RPMI7951 (cell line): ENCODE data around the gene BASP1. TPM values are rescaled to one million over a fixed set of nuclear protein-coding genes. Genes with fewer than 3 reads are reported as not detected.
"Not testable (repeated sequence)": the region's sequence is repeated elsewhere in the genome, so short reads cannot be mapped to it uniquely, and the experiment has no call there.

Source experiments
- DNase-seq: peaks from one replicate; pipeline ENCODE4 v3.0.0-alpha.2; 2012; ENCODE audit warnings: low read depth
- total RNA-seq: library from RNA; depleted of rRNA; stranded (reverse); fragments of >200 nt; shearing (Covaris generic); gene quantifications from 2 replicates; pipeline ENCODE4 v1.2.3, GENCODE V29; 2014

BASP1 gene
- total RNA-seq, 1 experiment from 2014 or later: 18.7 TPM

DNA sequence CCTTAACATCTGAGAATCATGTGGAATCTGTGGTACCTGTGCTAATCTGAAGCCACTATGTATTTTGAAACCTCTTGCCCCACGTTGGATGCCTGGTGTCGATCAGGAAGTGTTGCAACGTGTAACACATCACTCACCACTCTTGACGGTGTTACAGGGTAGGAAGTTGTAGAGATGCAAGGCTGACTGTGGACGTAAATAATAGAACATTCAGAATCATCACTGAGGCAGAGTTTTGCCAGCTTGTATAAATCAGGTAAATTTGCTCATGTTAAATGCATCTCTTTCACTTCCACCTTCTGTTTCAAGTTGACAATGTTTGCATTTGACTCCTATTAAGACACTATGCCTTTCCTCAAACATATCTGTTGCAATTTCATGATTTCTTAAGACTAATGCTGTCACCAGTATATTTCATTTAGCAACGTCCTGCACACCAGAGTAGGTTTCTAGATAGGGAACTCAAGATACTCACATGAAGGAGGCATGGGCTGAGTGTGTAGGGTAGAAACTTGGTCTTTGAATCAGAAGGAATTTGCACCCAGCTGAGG lies 38.1 kb downstream of the BASP1 start:
- DNase-seq: no peak

DNA sequence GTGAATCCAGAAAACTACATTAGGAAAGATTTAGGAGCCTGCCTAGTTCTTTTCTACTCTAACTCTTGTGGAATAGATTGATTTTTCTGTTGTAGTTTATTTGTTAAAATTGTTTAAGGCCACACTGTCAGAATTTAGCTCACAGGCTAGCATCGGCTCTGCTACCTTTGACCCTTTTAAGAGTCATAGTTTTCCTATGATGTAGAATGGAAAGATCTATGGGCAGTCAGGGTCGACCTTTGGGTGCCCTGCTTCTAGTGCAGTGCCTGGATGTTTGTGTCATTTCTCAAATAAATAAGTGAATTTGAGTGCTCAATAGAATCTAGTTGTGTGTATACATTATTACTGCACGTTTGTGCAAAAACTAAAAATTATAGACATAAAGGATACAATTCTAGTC lies 38.7 kb downstream of the BASP1 start:
- DNase-seq: no peak

GRCh38 chr5:17256839-17257238 lies 39.4 kb downstream of the BASP1 start:
- no peak for DNase-seq

- no peak for DNase-seq
Measured at GRCh38 chr5:17257705-17258273, 40.4 kb downstream of the BASP1 start.

- peak; percentile 19 for DNase-seq
Measured at GRCh38 chr5:17258431-17258830, 41.0 kb downstream of the BASP1 start.

GRCh38 chr5:17259012-17259411 lies 41.6 kb downstream of the BASP1 start:
- DNase-seq: not testable (repeated sequence)

DNA sequence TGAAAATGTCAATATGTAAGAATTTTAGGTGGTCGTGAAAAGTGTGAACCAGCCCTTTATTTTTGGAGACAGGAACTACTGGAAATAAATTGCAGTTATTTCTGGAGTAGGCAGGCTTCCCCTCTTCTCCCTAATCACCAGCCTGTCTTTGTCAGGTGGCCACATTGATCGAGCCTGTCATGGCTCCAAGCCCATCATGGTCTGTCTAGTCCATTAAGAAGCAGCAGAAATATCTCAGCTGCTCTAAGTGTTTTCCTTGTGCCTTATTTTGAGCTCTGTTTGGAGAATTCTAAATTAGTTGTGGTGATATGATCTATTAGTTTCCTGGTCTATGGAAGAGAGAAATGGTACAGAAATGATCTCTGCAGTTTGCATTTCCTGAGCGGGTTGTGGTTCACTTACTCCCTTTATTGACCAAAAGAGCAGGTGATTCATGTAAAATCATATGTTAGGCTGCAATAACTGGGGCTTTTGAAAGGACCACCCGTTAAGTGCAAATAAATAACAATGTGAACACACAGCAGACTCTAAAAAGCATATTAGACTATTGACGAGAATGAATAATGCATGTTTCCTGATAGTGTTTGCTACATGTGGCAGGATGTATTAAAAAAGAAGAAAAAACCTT lies 42.3 kb downstream of the BASP1 start:
- DNase-seq: no peak

GRCh38 chr5:17260549-17260948 lies 43.1 kb downstream of the BASP1 start:
- no peak for DNase-seq

DNA sequence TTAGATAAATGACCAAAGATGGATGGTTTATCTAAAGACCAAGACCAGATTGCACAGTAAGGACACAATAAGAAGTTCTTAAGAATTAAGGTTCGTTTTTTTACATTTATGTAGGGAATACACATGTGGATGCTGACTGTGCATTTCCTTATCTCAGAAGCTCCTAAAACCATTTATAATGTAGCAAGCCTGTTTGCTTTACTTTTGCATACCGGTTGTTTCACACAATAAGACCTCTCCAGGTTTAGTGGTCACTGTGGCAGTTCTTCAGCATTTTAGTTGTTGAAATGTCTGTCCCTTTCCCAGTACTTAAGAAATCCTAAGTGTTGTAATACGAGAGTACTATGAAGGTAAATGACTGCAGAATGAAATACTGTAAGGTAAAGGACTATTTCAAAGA lies 43.6 kb downstream of the BASP1 start:
- DNase-seq: no peak

DNA sequence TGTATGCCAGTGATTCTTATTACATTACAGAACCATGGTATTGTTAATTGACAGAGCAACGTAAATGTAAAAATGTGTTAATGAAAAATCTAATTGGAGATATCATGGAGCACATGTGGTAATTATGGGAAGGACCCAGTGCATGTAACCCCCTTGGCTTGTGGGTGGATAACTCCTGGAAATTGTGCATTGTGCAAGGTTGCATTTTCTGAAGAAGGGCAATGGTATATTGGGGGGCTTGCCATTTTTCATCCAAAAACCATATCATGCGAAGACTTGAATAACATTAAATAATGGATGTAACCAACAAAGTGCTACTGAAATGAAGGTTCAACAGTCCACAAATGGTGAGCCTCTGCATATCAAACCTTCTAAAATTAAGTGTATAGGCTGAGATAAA lies 47.6 kb downstream of the BASP1 start:
- DNase-seq: no peak

DNA sequence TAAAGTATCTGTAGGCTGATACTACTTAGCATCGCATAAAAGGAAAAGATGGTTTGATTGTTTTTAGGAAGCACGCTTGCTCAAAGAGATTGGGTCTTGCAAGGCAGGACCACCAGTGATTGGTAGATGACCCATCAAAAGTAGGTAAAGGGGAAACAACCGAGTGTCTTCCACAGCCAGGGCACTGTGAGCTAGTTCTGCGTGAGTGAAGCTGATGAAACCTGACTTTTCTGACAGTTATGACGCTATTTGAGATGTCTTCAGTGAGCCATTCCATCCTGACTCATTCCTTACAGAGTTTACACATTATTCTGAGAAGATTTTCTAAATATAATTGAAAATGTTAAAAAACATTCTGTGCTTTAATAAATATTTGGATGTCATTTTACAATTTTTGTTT lies 49.7 kb downstream of the BASP1 start:
- peak; percentile 50 for DNase-seq

GRCh38 chr5:17269201-17269600 lies 51.8 kb downstream of the BASP1 start:
- DNase-seq: no peak

DNA sequence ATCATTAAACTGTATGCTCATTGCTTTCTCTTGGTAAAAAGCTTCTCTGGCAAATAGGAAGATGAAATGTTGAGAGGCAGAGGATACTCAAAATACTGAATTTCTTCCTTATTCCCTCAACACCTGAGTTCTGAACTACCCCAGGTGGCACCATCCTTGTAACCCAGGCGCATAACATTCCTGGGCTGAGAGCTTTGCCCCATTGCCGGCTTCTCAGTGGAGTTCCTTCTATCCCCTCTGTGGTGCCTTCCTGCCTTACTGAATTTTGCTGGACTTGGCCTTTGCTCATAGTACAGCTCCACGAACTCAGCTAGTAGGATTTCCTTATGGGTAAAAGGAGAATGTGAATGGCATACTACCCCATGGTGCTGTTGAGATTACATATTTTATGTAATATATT lies 54.7 kb downstream of the BASP1 start:
- DNase-seq: no peak

- DNase-seq: no peak
Measured at GRCh38 chr5:17275289-17276158, 58.1 kb downstream of the BASP1 start.

- DNase-seq: no peak
Measured at GRCh38 chr5:17276445-17276844, 59.0 kb downstream of the BASP1 start.

DNA sequence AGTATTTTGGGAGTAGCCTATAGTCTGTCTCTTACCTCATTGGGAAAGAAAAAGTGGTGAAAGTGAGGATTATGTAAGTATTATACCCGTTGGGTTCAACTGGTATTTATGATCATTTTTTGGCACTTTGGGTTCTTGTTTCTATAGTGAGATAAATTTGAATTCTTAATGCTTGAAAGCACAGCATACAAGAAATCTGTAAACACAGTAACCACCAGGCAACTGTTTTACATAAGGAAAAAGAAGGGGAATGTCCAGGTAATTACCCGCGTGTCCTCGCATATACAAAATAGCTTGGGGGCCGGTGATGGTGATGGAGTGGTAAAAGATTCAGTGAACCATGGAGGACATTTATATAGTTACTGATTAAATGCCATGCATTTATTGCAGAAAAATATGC lies 60.5 kb downstream of the BASP1 start:
- no peak for DNase-seq

DNA sequence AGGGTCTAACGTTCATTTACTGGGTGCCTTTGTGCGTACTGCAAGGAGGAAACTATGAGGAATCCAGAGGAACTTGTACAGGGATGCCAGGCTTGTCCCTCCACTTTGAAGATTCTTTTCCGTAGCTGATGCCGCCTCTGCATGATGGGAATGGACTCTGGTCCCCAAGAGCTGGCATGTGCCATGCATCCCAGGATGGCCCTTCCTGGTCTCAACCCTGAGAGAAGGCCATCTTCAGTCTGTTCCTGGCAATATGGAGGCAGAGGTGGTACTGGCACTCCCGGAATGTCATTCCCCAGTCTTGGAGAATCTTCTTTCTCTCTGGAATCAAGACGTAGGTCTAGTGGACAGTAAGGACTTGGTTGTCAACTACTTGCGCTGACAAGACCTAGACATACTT lies 61.5 kb downstream of the BASP1 start:
- no peak for DNase-seq

GRCh38 chr5:17279487-17279886 lies 62.1 kb downstream of the BASP1 start:
- no peak for DNase-seq

DNA sequence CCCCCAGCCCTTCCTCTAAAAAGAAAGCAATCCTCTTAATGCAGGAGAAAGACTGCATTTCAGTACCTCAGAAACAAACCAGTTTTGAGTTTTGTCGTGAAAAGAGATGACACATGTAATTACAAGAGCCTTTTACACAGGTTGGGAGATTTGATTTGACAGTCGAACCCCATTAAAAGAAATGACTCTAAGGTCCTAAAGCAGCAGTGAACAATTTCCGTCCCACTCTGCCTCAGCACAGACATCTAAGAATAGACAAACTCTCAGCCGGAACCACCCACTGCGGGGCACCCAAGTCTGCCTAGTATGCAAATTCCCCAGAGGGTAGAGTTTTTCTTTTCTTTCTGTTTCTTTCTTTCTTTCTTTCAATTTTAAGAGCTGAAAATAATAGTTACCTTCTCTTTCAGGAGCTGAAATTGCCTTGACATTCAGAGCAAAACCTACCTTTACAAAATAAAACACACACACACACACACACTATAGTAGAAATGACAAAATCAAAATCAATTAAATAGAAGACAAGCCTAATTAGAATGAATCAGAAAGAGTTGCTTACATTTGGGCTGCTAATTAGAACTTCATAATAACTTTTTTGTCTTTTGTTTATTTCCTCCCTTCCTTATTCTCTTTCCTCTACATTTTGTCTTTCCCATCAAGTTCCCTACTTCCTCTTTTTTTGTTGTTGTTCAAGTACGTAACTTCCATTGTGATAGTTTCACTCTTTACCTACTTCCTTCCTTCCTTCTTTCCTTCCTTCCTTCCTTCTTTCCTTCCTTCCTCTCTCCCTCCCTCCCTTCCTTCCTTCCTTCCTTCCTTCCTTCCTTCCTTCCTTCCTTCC lies 65.1 kb downstream of the BASP1 start:
- peak; percentile 8 for DNase-seq

- no peak for DNase-seq
Measured at GRCh38 chr5:17283121-17283415, 65.6 kb downstream of the BASP1 start.

DNA sequence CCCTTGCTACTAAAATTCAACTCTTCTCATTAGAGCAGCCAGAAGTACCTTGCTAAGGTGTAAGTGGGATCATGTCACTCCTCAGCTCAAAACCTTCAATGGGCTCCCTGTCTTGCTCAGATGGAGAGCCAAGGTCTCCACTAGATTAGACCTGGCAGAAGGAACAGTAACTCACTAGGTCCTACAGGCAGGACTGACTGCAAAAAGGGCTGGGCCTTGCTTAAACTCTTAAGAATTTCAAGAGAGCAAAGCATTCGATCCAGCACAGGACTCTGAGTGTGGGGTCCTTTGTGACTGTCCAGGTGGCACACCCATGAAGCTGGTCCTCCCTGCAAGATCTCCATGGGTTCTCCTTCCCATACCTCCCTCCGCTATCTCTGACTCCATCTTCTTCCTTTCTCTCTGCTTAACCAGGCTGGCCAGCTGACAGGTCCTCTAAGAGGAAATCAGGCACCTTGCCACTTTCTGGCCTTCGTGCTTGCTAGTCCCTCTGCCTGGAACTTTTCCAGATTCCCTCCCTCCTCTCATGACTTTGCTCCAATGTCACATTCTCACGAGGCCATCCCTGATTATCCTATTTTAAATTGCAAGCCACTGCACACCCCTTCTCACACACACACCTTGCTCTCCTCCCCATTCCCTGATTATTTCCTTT lies 70.2 kb downstream of the BASP1 start:
- peak; percentile 21 for DNase-seq

- no peak for DNase-seq
Measured at GRCh38 chr5:17288570-17288969, 71.1 kb downstream of the BASP1 start.
